Measurements from ENCODE around the gene ADAP1.

ADAP1 gene

DNA sequence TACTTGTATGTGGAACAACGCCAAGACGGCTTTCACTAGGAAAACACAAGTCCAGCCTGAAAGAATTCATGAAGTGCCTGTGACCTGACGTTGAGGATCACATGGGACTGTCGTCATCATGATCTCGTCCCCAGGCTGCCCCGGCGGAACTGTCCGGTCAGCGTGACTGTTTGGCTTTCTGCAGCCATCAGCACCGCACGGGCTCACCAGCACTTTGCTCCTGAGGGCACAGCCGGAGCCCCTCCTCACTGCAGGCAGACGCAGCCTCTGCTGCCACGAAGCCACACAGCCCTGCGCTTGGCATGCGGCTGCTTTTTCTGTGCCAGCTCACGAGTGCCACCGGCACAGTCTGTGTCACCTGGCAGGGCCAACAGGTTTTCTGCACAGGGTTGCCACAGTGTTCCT lies 87.5 kb downstream of the ADAP1 start:
- no peak for TF ChIP-seq ZNF274 (IDR thresholded peaks at IDR 0.05; ENCODE audit: low read depth, low read length)

DNA sequence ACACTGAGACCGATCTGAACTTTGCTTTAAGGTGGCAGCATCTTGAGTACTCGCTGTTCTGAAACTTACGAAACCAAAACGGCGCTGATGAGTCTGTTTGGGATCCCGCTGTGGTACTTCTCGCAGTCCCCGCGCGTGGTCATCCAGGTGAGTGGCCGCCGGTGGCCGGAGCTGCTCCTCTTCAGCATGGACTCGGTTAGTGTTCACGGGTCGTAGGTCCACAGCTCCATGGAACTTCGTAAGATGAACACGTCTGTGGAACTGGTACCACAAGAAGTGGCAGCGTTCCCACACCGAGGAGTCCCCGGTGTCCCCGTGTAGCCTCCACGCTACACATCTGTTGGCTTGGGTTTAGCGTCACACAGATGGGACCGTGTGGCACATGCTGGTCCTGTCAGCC lies 88.6 kb downstream of the ADAP1 start:
- TF ChIP-seq ZNF274 (IDR thresholded peaks at IDR 0.05; ENCODE audit: low read depth, low read length) = no peak
- H3K4me3 ChIP-seq (ENCODE audit: low read length) = no peak overlapping the region

More for the DNA sequence above, 87.5 kb downstream of the ADAP1 start:
- H3K4me3 ChIP-seq (ENCODE audit: low read length) = no peak overlapping the region

DNA sequence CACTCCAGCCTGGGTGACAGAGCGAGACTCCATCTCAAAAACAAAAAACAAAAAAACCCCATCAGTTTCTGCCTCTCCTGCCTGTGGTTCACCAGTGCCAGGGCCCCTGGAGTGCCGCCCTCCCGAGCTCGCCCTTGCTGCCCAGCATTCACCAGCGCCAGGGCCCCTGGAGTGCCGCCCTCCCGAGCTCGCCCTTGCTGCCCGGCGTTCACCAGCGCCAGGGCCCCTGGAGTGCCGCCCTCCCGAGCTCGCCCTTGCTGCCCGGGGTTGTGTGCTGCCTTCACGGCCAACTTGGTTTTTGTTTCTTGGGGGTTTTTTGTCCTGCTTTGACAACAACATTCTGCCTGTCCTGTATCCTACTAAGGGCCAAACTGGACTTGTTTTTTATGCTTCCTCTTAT lies 91.4 kb downstream of the ADAP1 start:
- no peak overlapping the region for H3K4me3 ChIP-seq (ENCODE audit: low read length)
- no peak for TF ChIP-seq ZNF274 (IDR thresholded peaks at IDR 0.05; ENCODE audit: low read depth, low read length)

DNA sequence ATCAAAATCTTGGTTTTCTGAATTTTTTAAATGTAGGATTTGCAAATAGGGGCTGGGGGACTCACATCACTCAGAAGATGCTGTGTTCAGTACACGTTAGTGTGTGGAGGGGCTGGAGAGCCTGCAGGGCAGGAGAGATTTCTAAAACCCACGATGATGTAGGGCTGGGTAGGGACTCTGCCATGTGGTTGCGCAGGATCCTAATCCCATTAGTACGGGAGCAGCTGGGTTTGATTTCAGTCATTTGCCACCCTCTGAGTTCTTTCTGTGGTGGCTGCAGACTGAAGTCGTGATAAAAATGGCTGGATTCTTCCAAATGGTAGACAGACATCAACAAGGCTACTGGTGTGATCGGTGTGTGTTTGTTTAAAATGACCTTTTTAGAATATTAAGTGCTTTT lies 92.3 kb downstream of the ADAP1 start:
- no peak overlapping the region for H3K4me3 ChIP-seq (ENCODE audit: low read length)
- no peak for TF ChIP-seq ZNF274 (IDR thresholded peaks at IDR 0.05; ENCODE audit: low read depth, low read length)

DNA sequence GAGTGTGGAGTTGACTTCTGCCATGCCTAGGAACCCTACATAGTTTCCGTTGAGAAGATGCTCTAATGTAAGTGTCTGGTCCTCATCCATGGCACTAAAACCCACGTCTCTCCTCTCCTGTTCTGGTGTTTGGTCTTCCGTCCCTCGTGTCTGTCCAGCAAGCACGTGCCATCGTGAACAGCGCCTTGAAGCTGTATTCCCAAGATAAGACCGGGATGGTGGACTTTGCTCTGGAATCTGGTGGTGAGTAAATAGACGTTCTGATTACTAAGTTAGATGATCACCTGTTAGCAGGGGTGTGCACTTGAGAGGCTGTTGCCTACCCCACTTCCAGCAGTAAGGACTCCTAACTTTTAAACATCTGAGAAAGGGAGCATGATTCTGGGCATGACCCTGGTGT lies 93.3 kb downstream of the ADAP1 start:
- no peak overlapping the region for H3K4me3 ChIP-seq (ENCODE audit: low read length)
- TF ChIP-seq ZNF274 (IDR thresholded peaks at IDR 0.05; ENCODE audit: low read depth, low read length) = no peak

DNA sequence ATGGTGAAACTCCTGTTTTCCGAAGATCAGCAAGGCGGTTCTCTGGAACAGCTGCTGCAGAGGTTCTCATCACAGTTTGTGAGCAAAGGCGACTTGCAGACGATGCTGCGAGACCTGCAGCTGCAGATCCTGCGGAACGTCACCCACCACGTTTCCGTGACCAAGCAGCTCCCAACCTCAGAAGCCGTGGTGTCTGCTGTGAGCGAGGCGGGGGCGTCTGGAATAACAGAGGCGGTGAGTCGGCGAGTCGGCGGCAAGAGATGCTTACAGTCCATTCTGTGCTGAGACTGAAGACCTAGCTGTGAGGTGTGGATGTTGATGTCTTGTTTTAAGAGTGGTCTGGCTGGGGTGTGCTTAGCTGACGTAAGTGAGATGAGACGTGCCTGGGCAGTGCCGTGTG lies 94.3 kb downstream of the ADAP1 start:
- TF ChIP-seq ZNF274 (IDR thresholded peaks at IDR 0.05; ENCODE audit: low read depth, low read length) = no peak
- H3K4me3 ChIP-seq (ENCODE audit: low read length) = no peak overlapping the region

DNA sequence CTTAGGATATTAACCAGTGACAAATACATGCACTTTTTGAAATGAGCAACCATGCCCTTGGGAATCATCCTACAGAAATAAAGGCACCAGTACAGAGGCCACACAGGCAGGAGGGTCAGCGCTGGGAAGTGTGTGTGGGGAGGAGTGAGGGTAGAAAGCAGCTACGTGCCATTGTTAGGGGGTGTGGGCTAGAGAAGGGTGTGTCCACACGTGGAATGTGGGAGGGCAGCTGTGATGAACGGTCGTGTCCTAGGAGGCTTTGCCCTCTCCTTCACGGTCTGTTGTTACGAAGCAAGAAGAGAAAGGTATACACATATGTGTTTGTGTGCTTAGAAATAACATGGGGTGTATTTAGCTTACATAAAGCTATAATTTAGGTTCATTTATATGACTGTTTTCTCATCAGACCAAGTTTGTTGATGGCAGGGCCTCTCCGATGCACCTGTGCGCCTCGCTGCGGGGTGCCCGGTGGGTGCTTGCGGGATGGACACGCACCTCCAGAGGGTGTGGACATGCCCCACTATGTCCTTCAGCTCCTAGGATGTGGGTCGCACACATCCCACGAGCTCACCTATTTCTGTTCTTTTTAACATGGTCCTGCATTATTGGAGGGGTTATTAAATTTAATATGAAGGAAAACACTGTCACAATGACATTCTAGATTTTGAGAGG lies 95.0 kb downstream of the ADAP1 start:
- TF ChIP-seq ZNF274 (IDR thresholded peaks at IDR 0.05; ENCODE audit: low read depth, low read length) = no peak

DNA sequence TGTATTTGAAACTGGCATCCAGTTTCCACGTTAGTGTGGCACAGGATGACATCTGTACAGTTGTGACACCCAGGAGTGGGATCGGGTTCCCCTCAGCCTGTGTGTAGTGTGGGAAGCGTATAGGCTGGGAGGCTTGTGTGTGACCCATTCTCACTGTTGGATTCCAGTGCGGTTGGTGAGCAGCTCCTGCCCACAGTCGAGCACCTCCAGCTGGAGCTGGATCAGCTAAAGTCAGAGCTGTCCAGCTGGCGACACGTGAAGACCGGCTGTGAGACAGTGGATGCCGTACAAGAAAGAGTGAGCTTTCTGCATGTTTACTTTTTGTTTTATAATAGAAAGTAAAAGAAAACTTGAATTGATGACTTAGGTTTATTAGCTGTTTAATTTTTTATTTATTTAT lies 96.8 kb downstream of the ADAP1 start:
- H3K4me3 ChIP-seq (ENCODE audit: low read length) = no peak overlapping the region
- no peak for TF ChIP-seq ZNF274 (IDR thresholded peaks at IDR 0.05; ENCODE audit: low read depth, low read length)

More for the DNA sequence above, 95.0 kb downstream of the ADAP1 start:
- H3K4me3 ChIP-seq (ENCODE audit: low read length) = no peak overlapping the region

DNA sequence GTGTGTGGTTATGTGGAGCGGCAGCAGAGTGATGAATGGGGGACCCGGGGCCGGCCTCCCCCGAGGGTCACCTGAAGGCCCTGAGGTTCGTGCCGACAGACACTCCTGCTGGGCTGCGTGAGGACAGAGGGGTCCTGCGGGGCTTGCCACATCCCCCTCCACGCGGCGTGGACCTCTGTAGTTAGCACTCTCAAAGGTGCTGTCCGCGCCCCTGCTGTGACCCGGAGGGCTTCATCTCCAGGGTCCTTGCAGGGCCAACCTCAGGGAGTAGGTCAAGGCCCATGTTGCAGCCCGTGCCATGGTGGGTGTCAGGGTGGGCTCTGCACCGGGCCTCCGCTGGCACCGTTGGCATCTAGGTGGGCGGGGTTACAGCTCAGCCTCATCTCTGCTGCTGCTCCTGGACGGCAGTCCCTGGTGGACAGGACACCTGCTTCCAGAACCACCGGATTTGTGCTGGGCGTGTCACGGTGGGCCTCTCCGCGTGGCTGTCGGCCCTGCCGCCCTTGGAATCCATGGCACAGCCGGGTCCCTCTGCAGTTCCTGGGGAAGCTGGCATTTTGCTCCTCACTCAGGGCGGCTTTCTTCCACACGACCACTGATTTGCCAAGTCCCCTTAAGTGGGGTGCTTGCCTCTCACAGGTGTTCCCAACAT lies 97.9 kb downstream of the ADAP1 start:
- no peak overlapping the region for H3K4me3 ChIP-seq (ENCODE audit: low read length)
- no peak for TF ChIP-seq ZNF274 (IDR thresholded peaks at IDR 0.05; ENCODE audit: low read depth, low read length)

DNA sequence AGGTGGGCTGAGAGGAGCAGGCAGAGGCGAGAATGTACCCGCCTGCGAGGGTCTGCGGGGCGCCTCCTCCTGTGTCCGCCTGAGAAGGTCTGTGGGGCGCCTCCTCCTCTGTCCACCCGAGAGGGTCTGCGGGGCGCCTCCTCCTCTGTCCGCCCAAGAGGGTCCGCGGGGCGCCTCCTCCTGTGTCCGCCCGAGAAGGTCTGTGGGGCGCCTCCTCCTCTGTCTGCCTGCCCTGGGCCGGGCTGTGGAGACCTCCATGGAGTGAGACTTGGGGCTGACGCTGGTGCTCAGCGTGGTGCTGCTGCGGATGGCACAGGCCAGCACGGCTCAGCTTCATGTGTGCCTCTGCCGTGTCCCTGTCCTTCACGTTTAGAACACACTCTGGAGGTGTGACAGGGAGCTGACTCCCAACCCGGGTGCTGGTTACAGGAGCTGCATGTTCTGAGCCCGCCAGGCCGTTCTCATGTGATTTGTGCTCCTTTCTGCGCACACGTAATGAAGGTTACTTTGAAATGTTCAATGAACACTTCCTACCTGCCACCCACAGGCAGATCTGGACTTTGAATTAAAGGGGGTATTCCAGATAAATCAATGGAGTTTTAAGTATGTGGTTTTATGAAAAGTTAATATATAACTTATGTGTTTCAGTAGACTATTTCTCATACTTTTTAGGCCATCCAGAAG lies 98.7 kb downstream of the ADAP1 start:
- TF ChIP-seq ZNF274 (IDR thresholded peaks at IDR 0.05; ENCODE audit: low read depth, low read length) = no peak
- H3K4me3 ChIP-seq (ENCODE audit: low read length) = no peak overlapping the region

DNA sequence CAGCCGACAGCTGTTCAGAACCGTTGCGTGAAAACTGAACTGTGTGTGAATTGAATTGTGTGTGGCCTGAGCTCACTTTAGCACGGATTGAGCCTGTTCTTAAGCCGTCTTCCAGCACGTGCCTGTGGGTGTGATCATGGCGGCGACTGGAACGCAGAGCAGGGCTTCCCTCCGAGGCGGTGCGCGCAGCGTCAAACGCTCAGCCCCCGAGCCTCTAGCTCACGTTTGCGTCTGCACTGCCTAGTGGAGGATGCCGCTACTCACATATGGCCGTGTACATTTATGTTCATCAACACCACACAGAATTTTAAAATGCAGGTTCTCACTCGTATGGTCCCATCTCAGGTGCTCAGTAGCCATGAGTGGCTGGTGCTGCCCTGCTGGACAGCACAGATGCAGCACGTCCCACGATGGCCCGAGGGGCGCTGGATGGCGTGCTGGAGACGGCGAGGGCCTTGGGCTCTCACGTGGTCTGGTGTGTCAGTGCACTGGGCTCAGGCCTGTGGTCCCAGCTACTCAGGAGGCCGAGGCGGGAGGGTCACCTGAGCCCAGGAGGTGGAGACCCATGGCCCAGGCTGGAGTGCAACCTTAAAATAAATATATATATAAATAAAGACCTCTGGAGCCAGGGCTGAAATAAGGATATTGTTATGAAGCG lies 100.2 kb downstream of the ADAP1 start:
- TF ChIP-seq ZNF274 (IDR thresholded peaks at IDR 0.05; ENCODE audit: low read depth, low read length) = no peak
- H3K4me3 ChIP-seq (ENCODE audit: low read length) = no peak overlapping the region

DNA sequence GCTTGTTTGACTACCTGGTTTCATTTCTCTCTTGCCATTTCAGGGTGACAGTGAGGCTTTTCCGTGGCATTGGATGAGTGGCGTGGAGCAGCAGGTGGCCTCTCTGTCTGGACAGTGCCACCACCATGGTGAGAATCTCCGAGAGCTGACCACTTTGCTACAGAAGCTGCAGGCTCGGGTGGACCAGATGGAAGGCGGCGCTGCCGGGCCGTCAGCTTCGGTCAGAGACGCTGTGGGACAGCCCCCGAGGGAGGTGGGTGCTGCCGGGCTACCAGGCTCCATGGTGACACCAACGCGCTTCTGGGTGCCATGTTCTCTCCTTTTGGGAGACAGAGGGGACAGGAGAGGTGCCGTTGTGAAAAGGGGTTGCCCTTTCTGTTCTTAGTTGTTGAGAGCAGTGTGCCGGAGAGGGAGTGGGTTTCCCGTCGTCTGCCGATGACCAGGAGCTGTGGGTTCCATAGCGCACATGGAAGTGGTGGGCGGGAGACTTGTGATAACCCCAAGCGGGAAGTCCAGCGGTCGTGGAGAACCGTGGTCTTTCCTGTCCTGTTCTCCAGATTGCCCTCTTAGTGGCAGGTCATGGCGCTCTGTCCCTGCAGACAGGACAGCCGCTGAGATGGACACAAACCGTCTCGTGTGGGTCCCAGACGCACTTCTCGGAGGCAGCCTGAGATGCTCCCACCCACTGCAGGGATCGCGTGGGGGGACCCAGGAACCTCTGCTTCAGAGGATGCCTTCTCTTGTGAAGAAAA lies 100.9 kb downstream of the ADAP1 start:
- H3K4me3 ChIP-seq (ENCODE audit: low read length) = no peak overlapping the region
- TF ChIP-seq ZNF274 (IDR thresholded peaks at IDR 0.05; ENCODE audit: low read depth, low read length) = no peak

DNA sequence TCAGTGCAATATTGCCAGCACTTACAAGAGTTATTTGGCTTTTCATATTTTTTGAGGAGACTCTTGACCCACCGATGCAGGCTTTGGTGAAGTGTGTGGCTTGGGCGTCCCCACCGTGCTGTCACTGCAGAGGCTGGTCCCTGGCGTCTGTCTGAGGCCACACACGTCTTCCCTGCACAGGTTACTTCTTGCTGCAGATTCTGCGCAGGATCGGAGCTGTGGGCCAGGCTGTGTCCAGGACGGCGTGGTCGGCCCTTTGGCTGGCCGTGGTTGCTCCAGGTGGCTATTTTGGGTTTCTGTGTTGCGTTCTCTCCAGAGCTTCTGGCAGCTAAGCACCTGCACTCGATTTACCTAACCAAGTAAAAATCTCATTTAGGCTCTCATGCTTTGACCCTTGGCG lies 103.3 kb downstream of the ADAP1 start:
- TF ChIP-seq ZNF274 (IDR thresholded peaks at IDR 0.05; ENCODE audit: low read depth, low read length) = no peak
- H3K4me3 ChIP-seq (ENCODE audit: low read length) = no peak overlapping the region

DNA sequence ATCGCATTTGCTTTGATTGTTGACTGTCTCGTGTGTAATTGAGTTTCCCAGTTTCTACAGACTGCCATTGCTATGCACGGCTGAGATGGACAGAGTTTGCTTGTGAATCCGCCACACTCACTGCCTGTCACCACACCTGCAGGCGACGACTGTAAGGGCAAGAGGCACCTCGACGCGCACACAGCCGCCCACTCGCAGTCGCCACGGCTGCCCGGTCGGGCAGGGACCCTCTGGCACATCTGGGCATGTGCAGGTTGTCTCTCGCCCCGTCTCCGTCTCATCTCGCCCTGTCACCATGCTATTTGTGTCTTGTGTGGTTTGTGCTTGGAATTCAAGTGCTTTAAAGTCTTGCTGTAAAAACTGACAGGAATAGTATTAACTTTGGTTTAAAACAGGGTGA lies 104.7 kb downstream of the ADAP1 start:
- no peak overlapping the region for H3K4me3 ChIP-seq (ENCODE audit: low read length)
- no peak for TF ChIP-seq ZNF274 (IDR thresholded peaks at IDR 0.05; ENCODE audit: low read depth, low read length)
